CD4-positive, alpha-beta T cell treated with Interleukin-17A for 4 hours (primary cell): Measurements from ENCODE around the gene CELSR1.

ENCODE experiments used
- DNase-seq: peaks from one replicate; pipeline ENCODE4 v3.0.0-alpha.2; 2020; ENCODE audit warnings: mixed read lengths

The CELSR1 gene

GRCh38 chr22:46439576-46440465, 97.6 kb downstream of the CELSR1 start:
- no peak for DNase-seq

GRCh38 chr22:46439111-46439510, 98.3 kb downstream of the CELSR1 start:
- no peak for DNase-seq

GRCh38 chr22:46437671-46438440, 99.6 kb downstream of the CELSR1 start:
- no peak for DNase-seq

GRCh38 chr22:46436595-46437175, 100.7 kb downstream of the CELSR1 start:
- no peak for DNase-seq

- no peak for DNase-seq
Measured at GRCh38 chr22:46433318-46433717, 104.1 kb downstream of the CELSR1 start.

GRCh38 chr22:46432164-46433068, 105.0 kb downstream of the CELSR1 start:
- peak; percentile 53 for DNase-seq

- DNase-seq: no peak
Measured at GRCh38 chr22:46430961-46431838, 106.2 kb downstream of the CELSR1 start.

GRCh38 chr22:46429325-46429853, 108.0 kb downstream of the CELSR1 start:
- no peak for DNase-seq

GRCh38 chr22:46428602-46429324, 108.7 kb downstream of the CELSR1 start:
- no peak for DNase-seq

GRCh38 chr22:46428171-46428570, 109.2 kb downstream of the CELSR1 start:
- no peak for DNase-seq

GRCh38 chr22:46425016-46425415, 112.4 kb downstream of the CELSR1 start:
- no peak for DNase-seq

- no peak for DNase-seq
Measured at GRCh38 chr22:46424496-46424895, 112.9 kb downstream of the CELSR1 start.

GRCh38 chr22:46422896-46423295, 114.5 kb downstream of the CELSR1 start:
- no peak for DNase-seq

- DNase-seq: peak; percentile 15
Measured at GRCh38 chr22:46421267-46421666, 116.2 kb downstream of the CELSR1 start.

- no peak for DNase-seq
Measured at GRCh38 chr22:46419754-46420571, 117.5 kb downstream of the CELSR1 start.

GRCh38 chr22:46418827-46419226, 118.6 kb downstream of the CELSR1 start:
- DNase-seq: no peak

- DNase-seq: no peak
Measured at GRCh38 chr22:46417769-46418168, 119.7 kb downstream of the CELSR1 start.

GRCh38 chr22:46416891-46417580, 120.4 kb downstream of the CELSR1 start:
- DNase-seq: no peak

GRCh38 chr22:46416520-46416871, 120.9 kb downstream of the CELSR1 start:
- no peak for DNase-seq
